Esophagus squamous epithelium (tissue), 4 donors: ENCODE measurements around the gene RHBDD3.

Source experiments
- POLR2A ChIP-seq, 4 donors: fragments of 450-650 bp; IDR thresholded peaks; one replicate each; pipeline ENCODE4 v1.6.1; 2017; ENCODE audit warnings: antibody characterized with exemption in 4 of 4, mild to moderate bottlenecking in 4 of 4, moderate library complexity in 3 of 4
- TF ChIP-seq, protein P1 (sequence below), 6 experiments: fragments of 450-650 bp in 4 of 6; fragments of 200-600 bp in 2 of 6; sonication (generic) in 2 of 6; IDR thresholded peaks; one replicate each; pipeline ENCODE4 v1.5.1; 2016 to 2019; ENCODE audit warnings: antibody characterized with exemption in 6 of 6, mild to moderate bottlenecking in 4 of 6, moderate library complexity in 4 of 6

DNA sequence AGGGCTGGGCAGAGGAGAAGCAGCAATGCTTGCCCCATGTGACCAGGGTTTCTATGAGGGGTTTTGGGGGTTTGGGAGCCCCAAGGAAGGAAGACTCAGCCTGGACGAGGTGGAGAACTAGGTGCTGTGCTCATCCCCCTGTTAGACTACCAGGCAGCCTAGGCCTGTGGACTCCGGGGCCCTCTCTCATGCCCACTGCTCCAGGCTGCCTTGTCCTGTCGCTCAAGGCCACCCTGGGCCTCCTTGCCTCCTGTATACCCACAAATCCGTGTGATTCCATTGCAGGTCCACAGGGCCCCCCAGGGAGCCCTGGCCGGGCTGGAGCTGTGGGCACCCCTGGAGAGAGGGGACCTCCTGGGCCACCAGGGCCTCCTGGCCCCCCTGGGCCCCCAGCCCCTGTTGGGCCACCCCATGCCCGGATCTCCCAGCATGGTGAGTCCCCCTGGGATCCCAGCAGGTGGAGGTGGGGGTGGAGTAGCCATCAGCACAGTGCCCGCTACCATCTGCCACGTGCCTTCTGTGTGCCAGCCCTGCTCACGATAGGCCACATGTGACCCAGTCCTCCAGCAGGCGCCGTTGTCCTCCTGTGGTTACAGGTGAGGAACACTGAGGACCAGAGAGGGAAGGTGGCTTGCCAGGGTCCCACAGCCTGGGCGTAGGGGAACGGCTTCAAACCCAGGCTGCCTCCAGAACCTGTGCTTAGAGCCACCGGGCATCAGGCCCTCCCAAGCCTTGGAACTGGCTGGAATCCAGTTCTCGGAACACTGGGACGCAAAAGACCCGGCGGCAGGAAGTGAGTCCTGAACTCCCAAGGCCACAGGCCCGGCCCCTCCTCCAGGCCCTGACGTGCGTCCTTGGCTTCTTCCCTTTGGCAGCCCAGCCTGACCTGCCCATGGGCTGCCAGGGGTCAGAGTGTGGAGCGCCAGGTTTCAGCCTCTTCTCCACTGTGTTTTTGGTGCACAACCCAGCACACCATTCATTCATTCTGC is 35.5 kb downstream of the RHBDD3 start:
- TF ChIP-seq, protein P1, sequence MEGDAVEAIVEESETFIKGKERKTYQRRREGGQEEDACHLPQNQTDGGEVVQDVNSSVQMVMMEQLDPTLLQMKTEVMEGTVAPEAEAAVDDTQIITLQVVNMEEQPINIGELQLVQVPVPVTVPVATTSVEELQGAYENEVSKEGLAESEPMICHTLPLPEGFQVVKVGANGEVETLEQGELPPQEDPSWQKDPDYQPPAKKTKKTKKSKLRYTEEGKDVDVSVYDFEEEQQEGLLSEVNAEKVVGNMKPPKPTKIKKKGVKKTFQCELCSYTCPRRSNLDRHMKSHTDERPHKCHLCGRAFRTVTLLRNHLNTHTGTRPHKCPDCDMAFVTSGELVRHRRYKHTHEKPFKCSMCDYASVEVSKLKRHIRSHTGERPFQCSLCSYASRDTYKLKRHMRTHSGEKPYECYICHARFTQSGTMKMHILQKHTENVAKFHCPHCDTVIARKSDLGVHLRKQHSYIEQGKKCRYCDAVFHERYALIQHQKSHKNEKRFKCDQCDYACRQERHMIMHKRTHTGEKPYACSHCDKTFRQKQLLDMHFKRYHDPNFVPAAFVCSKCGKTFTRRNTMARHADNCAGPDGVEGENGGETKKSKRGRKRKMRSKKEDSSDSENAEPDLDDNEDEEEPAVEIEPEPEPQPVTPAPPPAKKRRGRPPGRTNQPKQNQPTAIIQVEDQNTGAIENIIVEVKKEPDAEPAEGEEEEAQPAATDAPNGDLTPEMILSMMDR (IDR thresholded peaks at IDR 0.05), result no peak
- TF ChIP-seq POLR2A (IDR thresholded peaks at IDR 0.05), result no peak
